ENCODE data around the gene EHD1. TPM values are rescaled to one million over a fixed set of nuclear protein-coding genes. Genes with fewer than 3 reads are reported as not detected.
A peak's percentile ranks its signal among the peaks of the same experiment; 100 is the strongest.

Gene EHD1
- total and polyA plus RNA-seq, 2 of the 8 experiments (the other 6 are each of a cell fraction or from before 2014, with no cell fraction given) = 31.5 to 42.9 TPM

DNA sequence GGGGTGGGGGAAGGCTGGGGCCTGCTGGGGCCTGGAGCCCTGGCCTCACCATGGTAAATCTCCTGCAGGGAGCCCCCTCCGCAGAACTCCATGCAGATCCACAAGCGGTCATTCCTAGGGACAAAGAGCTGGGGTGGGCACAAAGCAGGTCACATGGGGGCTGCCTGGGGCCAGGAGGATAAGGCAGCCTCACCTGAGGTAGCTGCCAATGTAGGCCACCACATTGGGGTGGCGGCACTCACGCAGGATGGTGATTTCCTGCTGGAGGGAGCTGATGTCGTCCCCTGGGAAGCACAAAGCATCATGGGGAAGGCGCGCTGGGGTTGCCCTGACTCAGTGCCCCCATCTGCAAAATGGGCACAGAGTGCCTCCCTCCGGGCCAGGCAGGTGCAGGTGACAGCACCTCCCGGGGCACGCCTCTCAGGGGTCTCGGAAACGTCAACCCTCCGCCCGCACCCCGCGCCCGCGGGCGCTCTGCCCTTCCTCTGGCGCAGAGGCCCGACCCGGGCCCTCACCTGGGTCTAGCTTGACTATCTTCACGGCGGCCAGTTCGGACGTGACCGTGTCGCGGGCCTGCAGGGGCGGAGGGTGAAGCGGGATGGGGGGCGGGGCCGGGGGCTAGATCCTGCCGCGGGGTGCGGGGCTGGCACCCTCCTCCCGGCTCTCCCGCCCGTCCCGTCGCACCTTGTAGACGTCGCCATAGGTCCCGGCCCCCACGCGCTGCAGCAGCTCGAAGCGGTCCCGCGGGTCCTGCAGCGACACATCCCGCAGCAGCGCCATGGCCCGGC lies 75.9 kb downstream of the EHD1 start (continued):
- no peak for TF ChIP-seq SUZ12 (IDR thresholded peaks at IDR 0.05; ENCODE audit: low read length)
- TF ChIP-seq, protein P1, sequence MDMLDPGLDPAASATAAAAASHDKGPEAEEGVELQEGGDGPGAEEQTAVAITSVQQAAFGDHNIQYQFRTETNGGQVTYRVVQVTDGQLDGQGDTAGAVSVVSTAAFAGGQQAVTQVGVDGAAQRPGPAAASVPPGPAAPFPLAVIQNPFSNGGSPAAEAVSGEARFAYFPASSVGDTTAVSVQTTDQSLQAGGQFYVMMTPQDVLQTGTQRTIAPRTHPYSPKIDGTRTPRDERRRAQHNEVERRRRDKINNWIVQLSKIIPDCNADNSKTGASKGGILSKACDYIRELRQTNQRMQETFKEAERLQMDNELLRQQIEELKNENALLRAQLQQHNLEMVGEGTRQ (IDR thresholded peaks at IDR 0.05; ENCODE audit: low read length) = no peak
- TF ChIP-seq TAF1 (IDR thresholded peaks at IDR 0.05; ENCODE audit: low read depth, low read length) = no peak
- peak in 1 of 2 experiments; percentile 74; a peak in 2 of 4 replicates for TF ChIP-seq HDAC2 (IDR thresholded peaks at IDR 0.05; ENCODE audit: borderline replicate concordance in 1 of 2, low read depth in 2 of 2, low read length in 2 of 2)
- TF ChIP-seq EP300 (IDR thresholded peaks at IDR 0.05; ENCODE audit: borderline replicate concordance in 1 of 2, low read depth in 2 of 2, low read length in 2 of 2) = no peak
- TF ChIP-seq TBP (IDR thresholded peaks at IDR 0.05; ENCODE audit: low read depth, low read length) = no peak
- no peak for TF ChIP-seq SIX5 (IDR thresholded peaks at IDR 0.05; ENCODE audit: low read depth, low read length)
- TF ChIP-seq HDAC6 (IDR thresholded peaks at IDR 0.05; ENCODE audit: low read depth, low read length) = no peak
- TF ChIP-seq CHD2 (IDR thresholded peaks at IDR 0.05; ENCODE audit: low read length) = no peak
- TF ChIP-seq EGR1 (IDR thresholded peaks at IDR 0.05; ENCODE audit: borderline replicate concordance, low read depth, low read length) = no peak

MicroRNA genes within 50 kb of the gene (microRNA counts, 767-probe panel; counts per million panel counts)
- microRNA hsa-miR-192-5p = 879 counts per million, percentile 95 among the panel's probes with 10 or more counts

Small RNAs within 50 kb of the gene (microRNA-seq; reads per million reads assigned to microRNA genes)
- gene MIR6749 (ENCODE audit: borderline microRNAs expressed in 2 of 2, borderline number of aligned reads in 2 of 2, borderline replicate concordance in 1 of 2) (0 reads per million in 2 experiments), gene MIR6750 (ENCODE audit: borderline microRNAs expressed in 2 of 2, borderline number of aligned reads in 2 of 2, borderline replicate concordance in 1 of 2) (0 reads per million in 2 experiments)

Small RNAs within 50 kb of the gene (small RNA-seq; reads per million reads assigned to genes)
- gene MIR6749 (ENCODE audit: insufficient read depth) = not detected
- not detected for gene MIR6750 (ENCODE audit: insufficient read depth)

Other genes with a start within 250 kb of the EHD1 start
- 11.4 and 11.5 TPM in 2 replicates for gene NRXN2, start 155.4 kb downstream of the EHD1 start, total RNA-seq (2021; fragmentation: NEBNext Ultra II Directional; extraction: Animal tissue kit (Norgen Biotek cat#: 25700))
- 1.3 and 5.7 TPM in 2 replicates for gene NRXN2, start 155.4 kb downstream of the EHD1 start, polyA plus RNA-seq (2011; rRNA removed)
- 37.9 and 40.6 TPM in 2 replicates for gene RASGRP2, start 134.5 kb downstream of the EHD1 start, total RNA-seq (2021; fragmentation: NEBNext Ultra II Directional; extraction: Animal tissue kit (Norgen Biotek cat#: 25700))
- 45.7 and 50.4 TPM in 2 replicates for gene RASGRP2, start 134.5 kb downstream of the EHD1 start, polyA plus RNA-seq (2011; rRNA removed)
- 9.6 and 9.7 TPM in 2 replicates for gene PYGM, start 118.6 kb downstream of the EHD1 start, total RNA-seq (2021; fragmentation: NEBNext Ultra II Directional; extraction: Animal tissue kit (Norgen Biotek cat#: 25700))
- gene PYGM, start 118.6 kb downstream of the EHD1 start, polyA plus RNA-seq (2011; rRNA removed) = 10.0 and 15.2 TPM in 2 replicates
- 353 and 365 TPM in 2 replicates for gene SF1, start 100.1 kb downstream of the EHD1 start, total RNA-seq (2021; fragmentation: NEBNext Ultra II Directional; extraction: Animal tissue kit (Norgen Biotek cat#: 25700))
- gene SF1, start 100.1 kb downstream of the EHD1 start, polyA plus RNA-seq (2011; rRNA removed) = 72.7 and 110 TPM in 2 replicates
- 20.7 and 24.0 TPM in 2 replicates for gene MAP4K2, start 75.4 kb downstream of the EHD1 start, total RNA-seq (2021; fragmentation: NEBNext Ultra II Directional; extraction: Animal tissue kit (Norgen Biotek cat#: 25700))
- 20.1 and 25.3 TPM in 2 replicates for gene MAP4K2, start 75.4 kb downstream of the EHD1 start, polyA plus RNA-seq (2011; rRNA removed)
- 56.3 and 56.9 TPM in 2 replicates for gene MEN1, start 68.1 kb downstream of the EHD1 start, total RNA-seq (2021; fragmentation: NEBNext Ultra II Directional; extraction: Animal tissue kit (Norgen Biotek cat#: 25700))
- gene MEN1, start 68.1 kb downstream of the EHD1 start, polyA plus RNA-seq (2011; rRNA removed) = 47.2 and 78.5 TPM in 2 replicates
- 10.6 and 12.3 TPM in 2 replicates for gene CDC42BPG, start 34.0 kb downstream of the EHD1 start, total RNA-seq (2021; fragmentation: NEBNext Ultra II Directional; extraction: Animal tissue kit (Norgen Biotek cat#: 25700))
- 3.7 and 6.7 TPM in 2 replicates for gene CDC42BPG, start 34.0 kb downstream of the EHD1 start, polyA plus RNA-seq (2011; rRNA removed)
- 20.9 and 22.1 TPM in 2 replicates for gene ATG2A, start 38.6 kb upstream of the EHD1 start, total RNA-seq (2021; fragmentation: NEBNext Ultra II Directional; extraction: Animal tissue kit (Norgen Biotek cat#: 25700))
- gene ATG2A, start 38.6 kb upstream of the EHD1 start, polyA plus RNA-seq (2011; rRNA removed) = 12.1 and 19.8 TPM in 2 replicates
- 5.1 and 5.8 TPM in 2 replicates for gene PPP2R5B, start 46.1 kb upstream of the EHD1 start, total RNA-seq (2021; fragmentation: NEBNext Ultra II Directional; extraction: Animal tissue kit (Norgen Biotek cat#: 25700))
- 4.9 and 6.3 TPM in 2 replicates for gene PPP2R5B, start 46.1 kb upstream of the EHD1 start, polyA plus RNA-seq (2011; rRNA removed)
- 0.97 and 1.5 TPM in 2 replicates for gene GPHA2, start 57.3 kb upstream of the EHD1 start, total RNA-seq (2021; fragmentation: NEBNext Ultra II Directional; extraction: Animal tissue kit (Norgen Biotek cat#: 25700))
- gene GPHA2, start 57.3 kb upstream of the EHD1 start, polyA plus RNA-seq (2011; rRNA removed) = 4.4 and 5.4 TPM in 2 replicates
- gene MAJIN, start 93.5 kb upstream of the EHD1 start, total RNA-seq (2021; fragmentation: NEBNext Ultra II Directional; extraction: Animal tissue kit (Norgen Biotek cat#: 25700)) = not detected in 2 replicates
- gene MAJIN, start 93.5 kb upstream of the EHD1 start, polyA plus RNA-seq (2011; rRNA removed) = not detected in 2 replicates
- 1.4 and 2.0 TPM in 2 replicates for gene BATF2, start 118.3 kb upstream of the EHD1 start, total RNA-seq (2021; fragmentation: NEBNext Ultra II Directional; extraction: Animal tissue kit (Norgen Biotek cat#: 25700))
- gene BATF2, start 118.3 kb upstream of the EHD1 start, polyA plus RNA-seq (2011; rRNA removed) = 3.1 and 4.6 TPM in 2 replicates
- 184 and 186 TPM in 2 replicates for gene ARL2, start 135.5 kb upstream of the EHD1 start, total RNA-seq (2021; fragmentation: NEBNext Ultra II Directional; extraction: Animal tissue kit (Norgen Biotek cat#: 25700))
- 535 and 640 TPM in 2 replicates for gene ARL2, start 135.5 kb upstream of the EHD1 start, polyA plus RNA-seq (2011; rRNA removed)
- 18.3 and 19.6 TPM in 2 replicates for gene SNX15, start 148.8 kb upstream of the EHD1 start, total RNA-seq (2021; fragmentation: NEBNext Ultra II Directional; extraction: Animal tissue kit (Norgen Biotek cat#: 25700))
- gene SNX15, start 148.8 kb upstream of the EHD1 start, polyA plus RNA-seq (2011; rRNA removed) = 13.0 and 20.2 TPM in 2 replicates
- 19.4 and 23.3 TPM in 2 replicates for gene SAC3D1, start 162.6 kb upstream of the EHD1 start, total RNA-seq (2021; fragmentation: NEBNext Ultra II Directional; extraction: Animal tissue kit (Norgen Biotek cat#: 25700))
- 25.8 and 41.3 TPM in 2 replicates for gene SAC3D1, start 162.6 kb upstream of the EHD1 start, polyA plus RNA-seq (2011; rRNA removed)
- 7.5 and 8.1 TPM in 2 replicates for gene NAALADL1, start 179.9 kb upstream of the EHD1 start, total RNA-seq (2021; fragmentation: NEBNext Ultra II Directional; extraction: Animal tissue kit (Norgen Biotek cat#: 25700))
- 9.9 and 12.6 TPM in 2 replicates for gene NAALADL1, start 179.9 kb upstream of the EHD1 start, polyA plus RNA-seq (2011; rRNA removed)
- 87.0 and 90.0 TPM in 2 replicates for gene CDCA5, start 205.4 kb upstream of the EHD1 start, total RNA-seq (2021; fragmentation: NEBNext Ultra II Directional; extraction: Animal tissue kit (Norgen Biotek cat#: 25700))
- gene CDCA5, start 205.4 kb upstream of the EHD1 start, polyA plus RNA-seq (2011; rRNA removed) = 39.2 and 53.7 TPM in 2 replicates
- gene ZFPL1, start 205.6 kb upstream of the EHD1 start, total RNA-seq (2021; fragmentation: NEBNext Ultra II Directional; extraction: Animal tissue kit (Norgen Biotek cat#: 25700)) = 21.4 and 21.5 TPM in 2 replicates
- 76.8 and 103 TPM in 2 replicates for gene ZFPL1, start 205.6 kb upstream of the EHD1 start, polyA plus RNA-seq (2011; rRNA removed)
- gene VPS51, start 217.6 kb upstream of the EHD1 start, total RNA-seq (2021; fragmentation: NEBNext Ultra II Directional; extraction: Animal tissue kit (Norgen Biotek cat#: 25700)) = 97.4 and 108 TPM in 2 replicates
- 142 and 193 TPM in 2 replicates for gene VPS51, start 217.6 kb upstream of the EHD1 start, polyA plus RNA-seq (2011; rRNA removed)
- gene TM7SF2, start 233.3 kb upstream of the EHD1 start, total RNA-seq (2021; fragmentation: NEBNext Ultra II Directional; extraction: Animal tissue kit (Norgen Biotek cat#: 25700)) = 40.1 and 42.4 TPM in 2 replicates
- 96.0 and 141 TPM in 2 replicates for gene TM7SF2, start 233.3 kb upstream of the EHD1 start, polyA plus RNA-seq (2011; rRNA removed)
- gene ZNHIT2, start 239.1 kb upstream of the EHD1 start, total RNA-seq (2021; fragmentation: NEBNext Ultra II Directional; extraction: Animal tissue kit (Norgen Biotek cat#: 25700)) = 13.0 and 14.8 TPM in 2 replicates
- 16.1 and 23.4 TPM in 2 replicates for gene ZNHIT2, start 239.1 kb upstream of the EHD1 start, polyA plus RNA-seq (2011; rRNA removed)
- 860 and 896 TPM in 2 replicates for gene FAU, start 243.5 kb upstream of the EHD1 start, total RNA-seq (2021; fragmentation: NEBNext Ultra II Directional; extraction: Animal tissue kit (Norgen Biotek cat#: 25700))
- 826 and 846 TPM in 2 replicates for gene FAU, start 243.5 kb upstream of the EHD1 start, polyA plus RNA-seq (2011; rRNA removed)
- gene MRPL49, start 243.7 kb upstream of the EHD1 start, total RNA-seq (2021; fragmentation: NEBNext Ultra II Directional; extraction: Animal tissue kit (Norgen Biotek cat#: 25700)) = 54.0 and 55.3 TPM in 2 replicates
- gene MRPL49, start 243.7 kb upstream of the EHD1 start, polyA plus RNA-seq (2011; rRNA removed) = 77.8 and 84.8 TPM in 2 replicates